Body of pancreas (tissue), 4 donors: ENCODE measurements around the gene ANKUB1. TPM values are rescaled to one million over a fixed set of nuclear protein-coding genes. Genes with fewer than 3 reads are reported as not detected.

Experiments
- ATAC-seq: fragments of 150-250 bp; one replicate; pipeline ENCODE4 v1.9.1; 2016
- DNase-seq, 4 donors: peaks; one replicate each; pipeline ENCODE4 v3.0.0-alpha.2; 2019
- H3K27ac ChIP-seq, 4 donors: fragments of 200-600 bp; sonication (generic); 1 replicate in 3 of 4; 2 replicates in 1 of 4; pipeline versions ENCODE4 v1.5.1 to v1.6.1; 2016 to 2019; ENCODE audit warnings: mild to moderate bottlenecking in 1 of 4, mixed read lengths in 1 of 4, moderate library complexity in 1 of 4
- H3K27me3 ChIP-seq, 2 donors: fragments of 200-600 bp; sonication (generic); one replicate each; pipeline ENCODE4 v1.6.0; 2016; ENCODE audit warnings: mild to moderate bottlenecking in 1 of 2
- H3K36me3 ChIP-seq, 2 donors: fragments of 200-600 bp; sonication (generic); replicated peaks in 1 of 2; 2 replicates each; pipeline ENCODE4 v1.5.1; 2016; ENCODE audit warnings: low read depth in 2 of 2; ENCODE audit not compliant: insufficient read depth in 1 of 2
- H3K4me1 ChIP-seq: fragments of 200-600 bp; sonication (generic); one replicate; pipeline ENCODE4 v1.6.0; 2016
- H3K4me3 ChIP-seq, 2 donors: fragments of 200-600 bp; sonication (generic); 1 replicate in 1 of 2; 2 replicates in 1 of 2; pipeline ENCODE4 v1.5.1; 2016 to 2019
- H3K9me3 ChIP-seq, 3 donors: fragments of 200-600 bp; sonication (generic); 1 replicate in 2 of 3; 2 replicates in 1 of 3; pipeline ENCODE4 v1.5.1; 2016
- POLR2A ChIP-seq, 3 donors: fragments of 450-650 bp; IDR thresholded peaks; one replicate each; pipeline ENCODE4 v1.6.1; 2016; ENCODE audit warnings: antibody characterized with exemption in 3 of 3, mild to moderate bottlenecking in 2 of 3
- WGBS, 2 donors: methylation state at CpG; one replicate each; pipeline ENCODE4 v1.1.5; 2017; 5-methylcytosine and 5-hydroxymethylcytosine counted together
- intact Hi-C: fragments of 100-400 bp; cut with DNase I; formaldehyde crosslinking; loops from one replicate; pipeline ENCODE4 v1.15.1; 2023
- total RNA-seq, 2 donors: library from RNA; depleted of rRNA; stranded (reverse); fragments of >200 nt; gene quantifications; one replicate each; pipeline ENCODE4 v1.1.0, GENCODE V29; 2016
- TF ChIP-seq, protein P1 (sequence below), 7 experiments: fragments of 450-650 bp in 4 of 7; fragments of 200-600 bp in 3 of 7; sonication (generic) in 3 of 7; IDR thresholded peaks; one replicate each; pipeline ENCODE4 v1.5.1; 2016 to 2019; ENCODE audit warnings: antibody characterized with exemption in 7 of 7

Gene ANKUB1
- total RNA-seq, 2 donors from 2014 or later = not detected

DNA sequence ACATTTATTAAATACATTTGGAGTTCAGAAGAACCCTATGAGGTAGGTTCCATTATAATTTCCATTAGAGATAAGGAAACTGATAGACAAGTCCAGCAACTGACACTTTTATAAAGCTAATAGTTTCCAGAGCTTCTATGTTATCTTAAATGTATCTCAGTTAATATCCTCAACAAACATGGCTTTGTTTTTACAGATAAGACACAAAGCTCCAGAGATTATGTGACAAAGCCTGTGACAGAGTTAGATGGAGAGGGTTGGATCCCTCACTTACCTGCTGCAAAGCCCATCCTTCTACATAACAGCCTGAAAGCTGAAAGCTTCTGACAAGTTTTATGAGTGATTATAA, 39.6 kb downstream of the ANKUB1 start:
- Histone ChIP-seq H3K4me3 (peak overlapping the region in 1 of 2 donors; percentile 89), H3K36me3 (peaks cover 0 to 10% of the 10 kb centered on the region in 2 donors), H3K27me3 (no peaks in the 10 kb centered on the region), H3K9me3 (no peaks in the 10 kb centered on the region), H3K27ac (peak overlapping the region in 3 of 4 donors; percentile 60 to 80 (median 67)), H3K4me1 (peaks cover 21% of the 10 kb centered on the region)
- intact Hi-C loops = no loop called here
- TF ChIP-seq, protein P1, sequence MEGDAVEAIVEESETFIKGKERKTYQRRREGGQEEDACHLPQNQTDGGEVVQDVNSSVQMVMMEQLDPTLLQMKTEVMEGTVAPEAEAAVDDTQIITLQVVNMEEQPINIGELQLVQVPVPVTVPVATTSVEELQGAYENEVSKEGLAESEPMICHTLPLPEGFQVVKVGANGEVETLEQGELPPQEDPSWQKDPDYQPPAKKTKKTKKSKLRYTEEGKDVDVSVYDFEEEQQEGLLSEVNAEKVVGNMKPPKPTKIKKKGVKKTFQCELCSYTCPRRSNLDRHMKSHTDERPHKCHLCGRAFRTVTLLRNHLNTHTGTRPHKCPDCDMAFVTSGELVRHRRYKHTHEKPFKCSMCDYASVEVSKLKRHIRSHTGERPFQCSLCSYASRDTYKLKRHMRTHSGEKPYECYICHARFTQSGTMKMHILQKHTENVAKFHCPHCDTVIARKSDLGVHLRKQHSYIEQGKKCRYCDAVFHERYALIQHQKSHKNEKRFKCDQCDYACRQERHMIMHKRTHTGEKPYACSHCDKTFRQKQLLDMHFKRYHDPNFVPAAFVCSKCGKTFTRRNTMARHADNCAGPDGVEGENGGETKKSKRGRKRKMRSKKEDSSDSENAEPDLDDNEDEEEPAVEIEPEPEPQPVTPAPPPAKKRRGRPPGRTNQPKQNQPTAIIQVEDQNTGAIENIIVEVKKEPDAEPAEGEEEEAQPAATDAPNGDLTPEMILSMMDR (IDR thresholded peaks at IDR 0.05) = no peak
- no peak for TF ChIP-seq POLR2A (IDR thresholded peaks at IDR 0.05)
- DNase-seq = no peak
- ATAC-seq = no peak

DNA sequence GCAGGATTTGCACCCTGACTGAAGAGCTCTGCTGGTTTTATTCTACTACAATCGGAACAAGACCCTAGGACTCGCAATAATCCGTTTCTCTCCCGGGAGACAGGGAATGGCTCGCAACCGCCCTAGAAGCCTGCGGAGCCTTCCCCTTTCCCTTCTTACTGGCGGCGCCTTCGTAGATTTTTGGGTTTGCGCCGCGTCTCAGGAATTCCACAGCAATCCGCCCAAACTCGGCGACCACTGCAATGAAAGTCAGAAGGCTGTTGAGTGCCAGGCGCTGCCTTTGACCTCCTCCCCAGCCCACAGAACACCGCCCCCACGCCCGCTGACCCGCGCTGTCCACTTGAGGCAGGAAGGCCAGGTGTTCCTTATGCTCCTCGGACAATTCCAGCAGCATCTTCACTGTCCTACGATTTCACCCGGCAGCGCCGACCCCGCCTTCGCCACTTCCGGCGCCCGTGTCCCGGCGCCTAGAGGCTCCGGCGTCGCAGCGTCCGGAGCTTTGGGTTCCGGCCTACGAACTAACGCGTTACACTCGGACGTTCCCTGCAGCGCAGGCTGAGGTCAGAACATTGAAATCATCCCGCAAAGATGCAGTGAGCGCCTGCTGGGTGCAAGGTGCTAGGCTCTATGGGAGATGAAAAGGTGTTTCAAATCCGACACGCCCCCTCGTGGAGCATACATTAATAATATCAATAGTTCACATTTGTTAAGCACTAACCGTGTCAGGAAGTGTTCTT, 40.1 kb downstream of the ANKUB1 start, which contains the start of gene COMMD2:
Gene COMMD2, minus strand, starts transcription at position 439 of the 737 bp plus-strand sequence. Its CDS starts 45 bp downstream, at position 394.
- WGBS, 2 donors = 0% methylated on average over 16 to 52 of the region's 52 CpGs
- Histone ChIP-seq H3K4me3 (peak within 1 kb of the TSS; percentile 50 to 89), H3K4me1 (peaks cover 21% of the 10 kb centered on the region), H3K27me3 (no peaks in the 10 kb centered on the region), H3K9me3 (no peaks in the 10 kb centered on the region), H3K36me3 (peaks cover 0 to 11% of the 10 kb centered on the region in 2 donors), H3K27ac (peak within 1 kb of the TSS; percentile 18 to 80 (median 64))
- ATAC-seq (peak; percentile 99), DNase-seq (peak; percentile 77 to 85 (median 82))
- TF ChIP-seq, protein P1 (IDR thresholded peaks at IDR 0.05) = peak in 6 of 7 experiments; percentile 12 to 54 (median 45)
- TF ChIP-seq POLR2A (IDR thresholded peaks at IDR 0.05) = peak in 2 of 3 donors; percentile 67 to 70
- intact Hi-C loops = no loop called here

DNA sequence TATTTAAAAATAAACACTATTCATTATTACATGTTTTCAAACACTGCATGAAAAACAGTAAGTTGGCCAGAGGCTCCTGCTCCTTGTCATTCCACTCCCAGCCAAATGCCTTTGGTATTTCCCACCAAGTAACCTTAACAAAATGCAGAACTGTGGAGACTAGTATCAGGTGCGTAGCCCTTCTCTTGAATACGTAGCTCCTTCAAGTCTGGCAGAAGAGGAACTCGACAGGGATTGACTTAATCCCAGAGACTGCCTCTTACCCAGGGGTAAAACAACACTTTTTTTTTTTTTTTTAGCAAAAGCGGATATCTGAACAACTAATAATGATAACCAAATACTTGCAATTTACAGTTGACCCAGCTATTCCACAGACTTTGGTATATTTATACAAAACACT, 40.8 kb downstream of the ANKUB1 start:
- ATAC-seq (no peak), DNase-seq (no peak)
- Histone ChIP-seq H3K36me3 (peaks cover 0 to 11% of the 10 kb centered on the region in 2 donors), H3K9me3 (no peaks in the 10 kb centered on the region), H3K27ac (peak overlapping the region in 3 of 4 donors; percentile 60 to 80 (median 67)), H3K4me3 (peak overlapping the region; percentile 50 to 89), H3K4me1 (peaks cover 21% of the 10 kb centered on the region), H3K27me3 (no peaks in the 10 kb centered on the region)
- 6 to 9% methylated on average over 4 of the region's 4 CpGs for WGBS, 2 donors
- TF ChIP-seq, protein P1 (IDR thresholded peaks at IDR 0.05) = no peak
- no peak for TF ChIP-seq POLR2A (IDR thresholded peaks at IDR 0.05)
- intact Hi-C loops = no loop called here

DNA sequence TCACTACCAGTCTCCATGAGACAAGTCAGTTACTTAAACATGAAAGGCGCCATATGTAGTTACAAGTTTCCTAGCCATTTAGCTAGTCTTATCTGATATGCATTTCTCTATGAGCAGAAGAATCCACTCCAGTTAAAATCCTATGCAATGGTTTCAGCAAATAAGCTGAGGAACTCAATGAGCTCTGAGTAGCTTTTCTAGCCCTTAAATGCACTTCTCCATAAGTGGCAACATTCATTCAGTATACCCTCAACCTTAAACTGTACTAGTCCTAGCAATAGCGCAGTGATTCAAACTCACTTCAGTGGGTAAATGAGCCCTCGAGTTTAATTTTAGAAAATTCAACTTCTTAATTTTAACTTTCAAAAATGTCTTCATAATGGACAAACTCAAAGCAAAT, 47.7 kb downstream of the ANKUB1 start:
- Histone ChIP-seq H3K27me3 (no peaks in the 10 kb centered on the region), H3K4me3 (no peak overlapping the region), H3K27ac (no peak overlapping the region), H3K36me3 (peaks cover 0 to 14% of the 10 kb centered on the region in 2 donors), H3K9me3 (no peaks in the 10 kb centered on the region), H3K4me1 (no peaks in the 10 kb centered on the region)
- no peak for TF ChIP-seq POLR2A (IDR thresholded peaks at IDR 0.05)
- TF ChIP-seq, protein P1 (IDR thresholded peaks at IDR 0.05) = no peak
- no peak for ATAC-seq
- whole genome bisulfite sequencing, 2 donors = 94 to 96% methylated on average over 3 of the region's 3 CpGs
- no peak for DNase-seq
- intact Hi-C loops = no loop called here

DNA sequence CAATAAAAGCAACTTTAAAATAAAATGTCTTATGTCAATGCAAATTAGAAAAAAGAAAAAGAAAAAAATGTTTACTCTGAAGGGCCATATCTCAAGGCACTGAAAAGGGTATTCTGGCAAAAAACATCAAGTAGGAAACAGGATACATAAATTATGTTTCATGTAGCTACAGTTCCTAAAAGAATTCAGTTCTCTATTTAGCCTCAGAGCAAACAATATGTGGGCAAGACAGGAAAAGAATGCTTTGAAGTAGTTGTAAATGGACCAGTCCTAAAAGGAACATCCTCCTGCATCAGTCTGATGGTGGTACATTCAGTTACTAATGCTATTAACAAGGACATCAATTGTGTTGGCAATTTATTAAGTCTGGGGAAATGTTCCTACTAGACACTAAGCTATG, 48.2 kb downstream of the ANKUB1 start:
- no peak for DNase-seq
- intact Hi-C loops = no loop called here
- no peak overlapping the region for H3K27ac ChIP-seq
- no peaks in the 10 kb centered on the region for H3K27me3 ChIP-seq
- ATAC-seq = no peak
- no peak for TF ChIP-seq POLR2A (IDR thresholded peaks at IDR 0.05)
- TF ChIP-seq, protein P1 (IDR thresholded peaks at IDR 0.05) = no peak
- H3K9me3 ChIP-seq = no peaks in the 10 kb centered on the region
- H3K36me3 ChIP-seq = peaks cover 0 to 9% of the 10 kb centered on the region in 2 donors
- no peaks in the 10 kb centered on the region for H3K4me1 ChIP-seq
- no peak overlapping the region for H3K4me3 ChIP-seq
